ENCODE results near the gene SNRNP200.

Gene SNRNP200

DNA sequence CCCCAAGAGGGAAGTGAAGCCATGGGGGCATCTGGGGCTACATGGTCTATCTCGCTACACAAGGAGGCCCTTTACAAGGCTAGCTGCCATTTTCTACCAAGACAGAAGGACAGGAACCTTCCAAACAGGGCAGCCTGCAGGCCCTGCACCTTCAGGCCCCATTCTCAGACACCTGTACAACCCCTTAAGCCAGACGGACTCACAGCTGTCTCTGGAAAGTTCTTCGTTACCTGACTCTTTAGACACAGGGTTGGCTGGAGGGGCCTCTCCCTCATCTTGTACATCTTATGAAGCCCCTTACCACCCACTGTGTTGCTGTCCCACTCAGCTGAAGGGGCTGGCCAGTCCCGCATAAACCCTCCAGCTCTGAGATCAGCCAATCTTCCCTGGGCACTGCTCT is 56.7 kb downstream of the SNRNP200 start:
- no peak for DNase-seq

DNA sequence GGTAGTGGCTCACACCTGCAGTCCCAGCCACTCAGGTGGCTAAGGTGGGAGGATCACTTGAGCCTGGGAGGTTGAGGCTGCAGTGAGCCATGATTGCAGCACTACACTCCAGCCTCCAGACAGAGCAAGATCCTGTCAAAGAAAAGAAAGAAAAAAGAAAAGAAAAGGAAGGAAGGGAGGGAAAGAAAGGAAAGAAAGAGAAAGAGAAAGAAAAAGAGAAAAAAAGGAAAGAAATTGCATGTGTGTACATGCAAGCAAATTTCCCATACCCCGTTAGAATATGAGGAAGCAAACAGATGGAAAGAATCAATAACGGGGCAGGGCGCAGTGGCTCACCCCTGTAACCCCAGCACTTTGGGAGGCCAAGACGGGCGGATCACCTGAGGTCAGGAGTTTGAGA is 57.5 kb downstream of the SNRNP200 start:
- DNase-seq: no peak

DNA sequence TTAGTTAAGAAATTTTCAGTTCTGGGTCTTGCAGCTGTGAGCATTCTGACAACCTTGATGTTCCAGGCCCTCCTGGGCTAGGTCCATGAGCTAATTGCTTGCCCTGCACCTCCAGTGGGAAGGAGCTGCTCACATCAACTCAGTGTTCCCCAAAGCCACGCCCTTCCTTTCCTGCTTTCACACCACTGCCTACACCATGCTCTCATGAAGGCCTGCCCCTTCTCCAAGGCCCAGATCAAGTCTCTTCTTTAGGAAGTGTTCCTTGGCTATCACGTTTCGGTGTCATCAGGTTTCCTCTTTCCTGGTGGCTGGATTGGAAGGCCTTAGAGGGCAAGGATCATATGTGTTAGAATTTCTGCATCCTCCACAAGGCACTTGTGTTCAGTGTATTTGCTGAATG is 58.3 kb downstream of the SNRNP200 start:
- DNase-seq: no peak

DNA sequence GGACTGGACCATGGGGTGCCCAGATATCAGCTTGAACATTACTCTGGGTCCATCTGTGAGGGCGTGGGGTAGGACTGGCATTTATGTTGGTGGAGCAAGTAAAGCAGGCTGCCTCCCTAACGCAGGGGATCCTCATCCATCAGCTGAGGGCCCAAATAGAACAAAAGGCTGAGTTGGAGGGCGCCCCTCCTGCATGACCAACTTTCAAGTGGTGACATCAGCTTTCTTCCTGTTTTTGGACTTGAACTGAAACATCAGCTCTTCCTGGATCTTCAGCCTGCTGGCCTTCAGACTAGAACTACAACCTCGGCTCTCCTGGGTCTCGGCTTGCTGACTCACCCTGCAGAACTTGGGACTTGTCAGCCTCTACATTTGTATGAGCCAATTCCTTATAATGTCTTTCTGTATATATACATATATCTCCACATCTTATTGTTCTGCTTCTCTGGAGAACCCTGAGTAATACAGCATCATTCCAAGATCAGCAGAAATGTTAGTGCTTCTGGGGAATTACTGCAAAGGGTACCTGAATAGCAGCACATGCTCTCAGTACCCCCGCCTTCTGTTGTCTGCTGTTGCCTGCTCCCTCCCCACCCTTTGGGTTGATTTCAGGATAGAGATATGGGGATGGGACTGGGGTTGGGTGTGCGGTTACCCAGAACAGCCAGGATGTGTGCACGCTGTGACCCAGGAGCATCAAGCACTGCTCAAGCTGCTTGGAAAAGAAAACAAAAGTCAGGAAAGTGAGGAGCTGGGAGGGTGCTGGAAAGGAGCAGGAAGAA is 59.5 kb downstream of the SNRNP200 start:
- no peak for DNase-seq

DNA sequence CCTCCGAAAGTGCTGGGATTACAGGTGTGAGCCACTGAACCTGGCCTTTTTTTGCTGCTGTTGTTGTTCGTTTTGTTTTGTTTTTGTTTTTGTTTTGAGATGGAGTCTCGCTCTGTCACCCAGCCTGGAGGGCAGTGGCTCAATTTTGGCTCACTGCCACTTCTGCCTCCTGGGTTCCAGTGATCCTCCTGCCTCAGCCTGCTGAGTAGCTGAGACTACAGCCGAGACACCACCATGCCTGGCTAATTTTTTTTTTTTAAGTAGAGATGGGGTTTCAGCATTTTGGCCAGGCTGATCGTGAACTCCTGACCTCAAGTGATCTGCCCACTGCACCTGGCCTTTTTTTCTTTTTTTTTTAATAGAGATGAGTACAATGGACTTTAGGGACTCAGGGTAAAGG is 61.5 kb downstream of the SNRNP200 start:
- DNase-seq: no peak

DNA sequence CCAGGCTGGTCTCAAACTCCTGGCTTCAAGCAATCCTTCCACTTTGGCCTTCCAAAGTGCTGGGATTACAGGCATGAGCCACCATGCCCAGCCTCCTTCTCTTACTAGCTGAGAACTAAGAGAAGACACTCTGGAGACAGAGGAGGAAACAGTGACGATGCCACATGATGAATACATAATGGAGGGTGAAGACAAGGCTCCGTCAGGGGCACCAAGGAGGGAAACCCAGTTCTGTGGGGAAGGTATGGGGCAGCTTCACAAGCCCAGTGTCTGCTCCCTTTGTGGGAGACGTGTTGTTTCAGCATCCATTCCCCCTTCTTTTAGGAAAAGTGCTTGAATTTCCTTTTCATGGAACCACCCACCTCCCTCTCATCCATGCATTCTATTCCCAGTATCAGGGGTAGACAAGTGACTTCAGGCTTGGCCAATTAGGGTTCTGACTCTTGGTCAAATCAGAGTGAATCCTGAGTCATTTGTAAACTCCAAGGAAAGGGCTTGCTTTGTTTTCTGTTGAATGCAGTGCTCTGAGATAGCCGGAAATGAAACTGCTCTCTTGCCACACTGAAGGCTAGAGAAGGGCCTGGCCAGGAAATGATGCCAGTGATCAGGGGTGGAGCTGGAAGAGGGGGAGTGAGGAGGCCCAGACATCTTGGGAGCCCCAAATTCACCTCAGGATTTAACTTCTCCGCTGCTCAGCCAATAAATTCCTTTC is 63.3 kb downstream of the SNRNP200 start:
- DNase-seq: peak; percentile 27 to 29

DNA sequence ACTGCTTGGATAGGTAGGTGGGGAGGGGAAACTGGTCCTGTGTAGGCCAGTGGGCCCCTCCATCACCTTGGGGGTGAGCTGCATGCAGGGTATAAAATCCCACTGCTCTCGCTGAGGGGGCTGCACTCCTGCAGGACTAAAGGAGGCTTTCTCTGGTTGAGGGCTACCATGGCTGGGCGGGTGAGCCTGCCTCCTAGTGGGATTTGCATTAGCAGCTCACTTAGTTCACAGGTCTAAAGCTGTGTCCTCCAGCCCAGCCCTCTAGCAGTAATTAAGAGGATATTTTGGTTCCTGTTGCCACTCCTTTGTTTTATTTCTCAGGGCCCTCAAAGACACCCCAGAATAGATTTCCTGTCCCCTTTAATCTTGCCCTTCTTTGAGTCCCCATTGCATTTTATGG is 64.1 kb downstream of the SNRNP200 start:
- DNase-seq: no peak

DNA sequence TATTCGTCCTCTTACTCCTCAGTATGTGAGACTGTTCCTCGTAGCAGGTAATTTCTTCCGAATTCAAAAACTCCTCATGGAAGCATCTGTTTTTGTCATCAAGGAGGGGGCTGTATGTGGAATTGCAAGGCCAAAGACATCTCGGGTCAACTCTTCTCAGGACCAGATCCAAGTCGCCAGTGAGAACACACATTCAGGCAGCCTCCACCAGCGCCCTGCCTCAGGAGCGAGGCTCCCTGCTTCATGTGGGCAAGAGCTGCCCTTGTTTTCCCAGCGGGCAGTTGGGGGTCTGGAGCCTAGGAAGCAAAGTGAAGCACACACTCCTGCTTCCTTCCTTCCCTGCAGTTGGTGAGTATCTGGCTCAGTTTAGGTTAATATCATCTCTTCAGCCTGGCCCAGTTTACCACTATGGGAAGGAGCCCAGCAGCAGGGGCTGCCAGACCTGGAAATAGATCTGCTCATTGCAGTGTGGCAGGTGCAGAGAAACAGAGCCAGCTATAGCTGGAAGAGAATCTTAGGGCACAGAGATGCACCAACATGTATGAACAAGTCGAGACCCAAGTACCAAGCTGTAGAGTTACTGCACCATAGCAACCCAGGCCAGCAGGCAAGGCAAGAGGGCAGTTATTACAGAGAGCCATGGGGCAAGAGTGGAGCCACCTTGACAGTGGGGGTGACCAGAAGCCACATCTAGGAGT is 64.9 kb downstream of the SNRNP200 start:
- DNase-seq: no peak

DNA sequence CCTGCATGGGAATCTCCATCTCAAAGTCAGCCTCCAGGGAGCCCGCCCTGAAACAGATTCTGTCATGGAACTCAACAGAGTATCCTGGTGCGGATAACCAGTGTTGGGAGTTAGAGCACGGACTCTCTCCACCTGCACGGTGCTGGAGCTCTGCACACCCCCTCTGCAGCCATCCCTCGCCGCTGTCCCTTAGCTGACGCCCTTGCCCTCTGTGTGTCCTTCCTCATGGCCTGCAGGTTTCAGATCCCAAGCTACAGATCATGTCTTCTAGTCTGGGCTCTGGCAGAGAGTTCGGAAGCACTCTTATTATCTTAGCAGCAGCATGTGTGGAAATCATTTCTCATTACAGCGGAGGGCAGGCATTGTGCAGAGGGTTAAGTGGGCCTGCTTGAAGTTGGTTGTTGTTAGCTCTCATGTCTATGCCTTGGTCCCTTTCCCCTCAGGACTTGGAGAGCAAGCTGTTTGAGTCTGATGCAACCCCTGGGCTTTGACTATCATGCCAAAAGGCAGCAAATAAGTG is 65.5 kb downstream of the SNRNP200 start:
- no peak for DNase-seq

DNA sequence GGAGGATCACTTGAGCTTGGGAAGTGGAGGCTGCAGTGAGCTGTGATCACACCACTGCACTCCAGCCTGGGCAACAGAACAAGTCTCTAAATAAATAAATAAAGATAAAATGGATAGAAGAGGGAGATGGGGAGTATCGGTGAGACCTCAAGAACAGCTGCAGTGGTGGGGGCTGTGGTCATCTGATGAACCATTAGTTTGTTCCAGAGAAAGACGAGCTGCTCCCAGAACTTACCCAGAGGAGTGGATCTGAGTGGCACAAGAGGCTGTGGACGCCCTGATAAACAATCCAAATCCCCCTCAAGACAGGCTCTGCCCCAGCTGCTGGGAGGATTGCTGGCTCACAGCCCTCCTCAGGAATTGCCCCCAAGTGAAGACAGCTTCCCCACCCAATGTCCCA is 66.3 kb downstream of the SNRNP200 start:
- no peak for DNase-seq

DNA sequence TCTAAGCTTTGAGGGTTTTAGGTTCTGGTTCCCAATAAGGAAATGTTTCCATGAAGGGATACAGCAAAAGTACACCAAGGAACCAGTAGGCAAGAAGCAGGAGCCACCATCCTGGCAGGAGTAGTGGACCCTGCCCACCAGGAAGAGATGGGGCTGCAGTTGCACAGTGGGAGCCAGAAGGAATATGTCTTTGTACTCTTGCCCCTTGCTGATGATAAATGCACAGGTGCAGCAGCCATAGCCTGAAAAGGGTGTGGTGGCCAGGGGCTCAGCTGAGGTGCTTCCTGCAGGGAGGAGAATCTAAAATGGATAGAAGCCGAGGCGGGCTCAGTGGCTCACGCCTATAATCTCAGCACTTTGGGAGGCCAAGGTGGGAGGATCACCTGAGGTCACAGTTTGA is 67.1 kb downstream of the SNRNP200 start:
- no peak for DNase-seq

DNA sequence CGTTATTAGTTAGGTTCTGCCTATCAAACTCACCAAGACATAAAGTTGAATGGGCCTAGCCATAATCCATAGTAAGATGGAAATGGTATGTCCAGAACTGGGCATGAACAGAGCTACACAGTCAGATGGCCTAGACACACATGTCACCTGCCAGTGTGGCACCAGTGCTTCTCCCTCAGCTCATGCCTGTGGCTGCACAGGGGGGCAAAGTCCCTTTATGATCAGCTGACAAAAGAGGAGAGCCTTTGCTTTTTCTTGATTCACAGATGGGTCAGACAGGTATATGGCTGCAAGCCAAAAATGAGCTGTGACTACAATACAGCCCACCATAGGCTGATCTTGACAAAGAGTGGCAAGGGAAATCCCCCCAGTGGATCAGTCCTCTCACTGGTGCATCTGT is 68.5 kb downstream of the SNRNP200 start:
- DNase-seq: no peak

DNA sequence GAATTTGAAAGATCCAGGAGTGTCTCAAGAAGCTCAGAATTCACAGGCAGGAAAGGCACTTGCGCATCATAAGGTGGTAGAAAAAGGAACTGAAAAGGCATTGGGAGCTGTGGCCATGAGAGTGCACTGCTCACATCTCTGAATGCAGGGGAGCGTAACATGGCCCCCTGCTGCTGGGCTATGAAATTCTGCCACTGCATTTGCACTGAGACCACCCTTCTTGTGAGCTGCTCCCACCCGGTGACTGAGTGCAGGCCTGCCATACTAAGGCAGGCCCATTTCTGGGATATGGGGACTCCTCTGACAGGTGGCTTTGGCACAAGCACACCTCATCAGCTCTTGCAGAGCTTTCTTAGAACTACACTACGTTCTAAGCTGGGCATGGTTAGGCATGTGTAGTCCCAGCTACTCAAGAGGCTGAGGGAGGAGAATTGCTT is 71.4 kb downstream of the SNRNP200 start:
- no peak for DNase-seq

DNA sequence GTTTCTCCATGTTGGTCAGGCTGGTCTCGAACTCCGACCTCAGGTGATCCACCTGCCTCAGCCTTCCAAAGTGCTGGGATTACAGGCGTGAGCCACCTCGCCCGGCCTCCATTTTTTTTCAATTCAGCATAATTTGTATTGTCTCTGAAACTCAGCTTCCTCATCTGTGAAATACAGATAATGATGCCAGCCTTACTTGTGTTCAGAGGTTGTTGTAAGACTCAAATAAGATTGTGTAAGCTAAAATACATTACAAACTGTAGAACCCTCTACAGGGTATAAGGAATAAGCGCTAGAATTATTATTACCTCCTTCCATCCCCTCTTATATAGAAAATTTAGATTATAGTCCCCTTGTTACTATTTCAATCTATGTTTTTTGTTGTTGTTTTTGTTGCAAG is 71.9 kb downstream of the SNRNP200 start:
- DNase-seq: no peak

DNA sequence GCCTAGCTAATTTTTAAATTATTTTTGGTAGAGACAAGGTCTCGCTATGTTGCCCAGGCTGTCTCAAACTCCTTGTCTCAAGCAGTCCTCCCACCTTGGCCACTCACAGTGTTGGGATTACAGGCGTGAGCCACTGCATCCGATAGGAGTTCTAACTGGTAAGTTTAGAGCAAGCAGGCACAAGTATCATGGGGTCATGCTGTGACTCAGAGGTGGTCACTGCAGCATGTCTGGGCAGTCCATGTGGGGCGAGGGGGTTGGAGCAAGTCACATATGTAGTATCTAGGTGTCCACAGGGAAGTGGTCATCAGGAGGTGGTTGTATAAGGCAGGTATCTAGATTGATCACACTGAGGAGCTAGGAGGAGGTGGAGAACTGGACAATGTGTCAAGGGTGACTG is 74.0 kb downstream of the SNRNP200 start:
- no peak for DNase-seq

DNA sequence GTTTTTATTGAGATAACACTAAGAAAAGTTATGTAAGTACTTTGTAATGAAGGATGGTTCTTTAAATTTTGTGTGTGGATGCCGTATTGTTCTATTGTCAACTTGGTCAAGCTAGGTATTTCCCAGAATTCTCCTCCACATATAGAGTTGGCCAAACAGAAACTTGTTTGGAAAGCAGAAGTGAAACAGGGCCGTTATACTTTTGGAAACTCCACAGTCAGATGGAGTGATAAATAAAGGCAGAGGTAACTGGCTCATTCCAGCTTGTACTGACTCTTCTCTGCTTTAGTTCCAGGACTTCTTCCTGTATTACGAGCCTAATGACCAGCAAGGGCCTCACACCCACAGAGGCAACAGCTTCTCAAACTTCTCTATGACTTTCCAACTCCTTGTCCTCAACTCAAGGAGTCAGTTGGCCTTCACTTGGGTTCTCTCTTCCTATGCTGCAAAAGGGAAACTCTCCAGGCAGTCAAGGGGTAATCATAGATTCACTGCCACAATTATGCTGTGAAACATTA is 80.3 kb downstream of the SNRNP200 start:
- no peak for DNase-seq

Measured in activated CD4-positive, alpha-beta T cell treated with anti-CD3 and anti-CD28 coated beads for 4 hours (primary cell).